ENCODE data around the gene CCL2.

Gene CCL2

DNA sequence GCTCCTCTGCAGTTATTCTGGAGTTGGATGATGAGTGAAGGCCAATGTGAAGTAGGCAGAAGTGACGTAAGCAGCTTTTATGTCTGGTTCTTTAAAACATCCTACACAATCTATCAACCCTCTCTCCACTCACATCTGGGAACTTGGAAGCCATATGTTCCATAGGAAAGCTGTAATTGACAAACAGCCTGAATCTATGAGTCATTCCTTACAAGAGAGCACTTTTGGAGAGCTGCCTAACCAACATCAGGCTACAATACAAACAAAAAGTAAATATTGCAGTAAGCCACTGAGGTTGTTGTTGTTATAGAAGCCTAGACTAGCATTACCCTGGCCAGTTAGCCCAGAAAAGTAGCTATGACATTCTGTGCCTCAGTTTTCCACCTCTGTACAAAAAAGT is 20.8 kb downstream of the CCL2 start:
- no peak for DNase-seq

DNA sequence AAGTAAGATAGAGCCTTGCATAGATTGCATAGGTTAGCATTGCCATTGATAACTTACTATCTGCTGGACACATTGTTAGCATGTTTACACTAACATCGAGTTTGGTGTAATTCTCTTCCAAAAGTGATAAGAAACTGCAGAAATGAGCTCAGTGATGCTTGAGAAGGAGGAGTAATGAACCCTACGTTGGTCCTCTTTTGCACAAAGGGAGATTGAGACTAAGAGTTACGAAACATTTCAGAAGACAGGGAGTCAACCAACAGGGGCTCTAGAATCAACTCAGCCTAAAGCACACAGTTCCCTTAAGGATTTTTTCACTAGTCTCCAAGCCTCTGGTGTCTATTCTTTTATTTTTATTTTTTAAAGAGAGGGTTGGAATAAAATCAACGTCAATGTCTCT is 21.7 kb downstream of the CCL2 start:
- no peak for DNase-seq

DNA sequence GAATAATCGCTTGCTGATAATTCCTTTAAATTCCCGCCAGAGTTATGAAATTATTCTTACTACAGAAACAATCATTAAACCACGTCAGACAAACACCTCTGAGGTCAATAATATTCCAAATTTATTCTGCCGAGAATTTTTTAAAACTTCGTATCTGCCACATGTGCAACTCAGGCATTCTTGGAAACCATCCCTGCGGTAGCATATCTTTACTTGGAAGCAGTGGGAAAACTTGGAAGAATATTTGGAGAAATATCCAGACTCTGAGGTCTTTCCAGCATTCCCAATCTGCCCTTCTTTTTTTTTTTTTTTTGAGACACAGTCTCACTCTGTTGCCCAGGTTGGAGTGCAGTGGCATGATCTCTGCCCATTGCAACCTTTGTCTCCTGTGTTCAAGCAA is 28.5 kb downstream of the CCL2 start:
- DNase-seq, result no peak

DNA sequence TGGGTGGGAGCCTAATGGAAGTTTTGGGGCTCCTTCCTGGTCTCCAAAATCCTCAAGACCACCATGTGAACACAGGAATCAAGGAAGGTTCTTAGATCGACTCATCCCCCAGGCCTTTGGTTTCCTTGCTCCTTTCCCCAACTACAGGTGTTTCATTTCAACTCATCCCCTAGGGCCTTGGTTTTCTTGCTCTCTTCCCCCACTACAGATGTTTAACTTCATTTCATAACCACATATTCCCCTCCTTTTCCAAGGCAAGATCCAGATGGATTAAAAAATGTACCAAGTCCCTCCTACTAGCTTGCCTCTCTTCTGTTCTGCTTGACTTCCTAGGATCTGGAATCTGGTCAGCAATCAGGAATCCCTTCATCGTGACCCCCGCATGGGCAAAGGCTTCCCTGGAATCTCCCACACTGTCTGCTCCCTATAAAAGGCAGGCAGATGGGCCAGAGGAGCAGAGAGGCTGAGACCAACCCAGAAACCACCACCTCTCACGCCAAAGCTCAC is 30.3 kb downstream of the CCL2 start, which contains the start of gene CCL11:
Gene CCL11 (plus strand): TSS at position 457 of the 507 bp plus-strand sequence. CDS start 67 bp downstream, outside the sequence.
- DNase-seq, result no peak

DNA sequence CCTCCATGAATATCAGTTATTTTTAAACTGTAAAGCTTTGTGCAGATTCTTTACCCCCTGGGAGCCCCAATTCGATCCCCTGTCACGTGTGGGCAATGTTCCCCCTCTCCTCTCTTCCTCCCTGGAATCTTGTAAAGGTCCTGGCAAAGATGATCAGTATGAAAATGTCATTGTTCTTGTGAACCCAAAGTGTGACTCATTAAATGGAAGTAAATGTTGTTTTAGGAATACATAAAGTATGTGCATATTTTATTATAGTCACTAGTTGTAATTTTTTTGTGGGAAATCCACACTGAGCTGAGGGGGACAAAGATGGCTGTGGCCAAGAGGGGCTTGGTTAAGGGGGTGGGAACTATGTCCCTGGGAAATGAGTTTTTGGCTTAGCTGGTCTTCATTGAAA is 32.8 kb downstream of the CCL2 start:
- no peak for DNase-seq

DNA sequence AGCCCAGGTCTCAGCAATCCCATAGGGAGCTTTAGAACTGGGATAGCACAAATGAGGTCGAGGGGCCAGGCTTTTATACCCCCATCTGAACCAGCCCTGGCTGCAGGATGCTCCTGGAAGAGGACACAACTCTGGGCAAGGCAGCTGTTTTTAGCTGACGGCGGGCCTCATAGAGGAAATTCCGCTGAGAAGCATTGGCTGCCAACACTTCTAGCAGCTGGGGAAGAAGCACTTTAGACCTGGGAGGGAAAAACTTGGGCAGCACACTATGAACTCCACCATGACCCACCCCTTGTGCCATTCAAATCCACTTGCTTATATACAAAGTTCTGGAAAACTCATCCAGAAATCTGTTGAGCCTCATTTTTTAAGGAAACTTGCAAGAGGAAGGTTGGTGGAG is 35.5 kb downstream of the CCL2 start:
- no peak for DNase-seq

DNA sequence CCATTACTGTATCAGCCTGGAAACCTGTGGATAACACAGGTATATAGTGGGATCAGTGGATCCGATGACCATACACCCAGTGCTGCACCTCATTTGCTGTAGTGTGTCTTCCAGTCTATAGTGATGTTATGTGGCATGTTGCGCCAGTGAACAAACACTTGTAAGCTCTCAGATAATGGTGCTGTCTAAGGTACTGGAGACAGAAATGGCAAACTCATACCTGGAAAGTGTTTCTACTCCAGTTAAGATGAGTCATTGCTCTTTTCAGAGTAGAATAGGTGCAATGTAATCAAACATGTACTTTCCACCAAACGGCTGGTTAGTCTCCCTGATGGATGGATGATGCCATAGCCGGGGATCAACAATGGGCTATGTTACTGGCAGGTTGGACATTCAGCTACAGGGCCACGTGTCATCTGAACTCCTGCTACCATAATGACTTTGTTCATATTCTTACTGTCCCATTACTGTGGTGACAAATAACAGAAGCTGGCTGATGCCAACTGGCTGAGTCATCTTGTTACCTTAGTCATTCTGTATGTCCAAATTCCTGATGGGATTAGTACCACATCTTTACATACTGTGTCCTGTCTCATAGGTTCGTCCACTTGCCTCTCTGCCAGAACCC is 36.8 kb downstream of the CCL2 start:
- no peak for DNase-seq

DNA sequence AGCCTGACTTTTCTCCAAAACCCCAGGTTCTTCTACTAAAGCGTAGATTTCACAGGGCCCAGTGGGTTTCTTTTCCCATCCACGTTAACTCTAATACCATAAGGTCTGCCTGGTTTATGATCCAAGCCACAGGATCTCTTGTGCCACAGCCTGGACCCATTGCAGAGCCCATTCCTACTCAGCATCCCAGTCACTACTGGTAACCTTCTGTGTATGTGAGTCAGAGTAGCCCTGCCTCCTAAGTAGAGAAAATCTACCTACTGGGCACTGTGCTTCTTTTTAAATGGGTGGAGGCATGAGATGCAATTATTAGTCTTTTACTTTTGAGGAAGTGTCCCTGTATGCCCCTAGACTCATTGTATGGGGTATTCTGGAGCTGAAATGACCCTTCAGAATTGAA is 43.9 kb downstream of the CCL2 start:
- no peak for DNase-seq

DNA sequence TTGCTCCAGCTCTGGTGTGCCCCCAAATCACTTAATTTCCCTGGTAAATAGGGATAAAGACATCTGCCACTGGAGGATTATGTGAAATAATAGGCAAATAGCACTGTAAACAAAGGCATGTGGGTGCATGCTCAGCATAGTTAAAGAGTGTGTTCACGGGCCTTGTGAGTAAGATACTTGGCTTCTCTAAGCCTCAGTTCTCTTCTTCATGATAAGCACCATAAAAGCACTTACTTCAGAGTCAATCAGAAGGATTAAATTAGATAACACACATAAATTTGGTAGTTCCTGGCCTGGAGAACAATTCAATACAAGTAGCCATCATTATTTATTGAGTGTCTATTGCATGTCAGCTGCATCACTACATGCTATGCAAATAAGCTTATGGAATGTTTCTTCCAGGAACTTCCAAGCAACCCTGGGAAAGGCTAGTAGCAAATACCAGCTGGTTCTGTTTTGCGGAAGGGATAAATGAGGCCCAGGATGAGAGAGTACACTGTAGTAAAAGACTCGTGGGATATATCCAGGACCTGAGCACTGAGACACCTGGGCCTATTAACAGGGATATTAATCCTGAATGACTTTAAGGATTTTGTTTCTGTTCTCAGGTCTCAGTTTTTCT is 45.0 kb downstream of the CCL2 start:
- no peak for DNase-seq

DNA sequence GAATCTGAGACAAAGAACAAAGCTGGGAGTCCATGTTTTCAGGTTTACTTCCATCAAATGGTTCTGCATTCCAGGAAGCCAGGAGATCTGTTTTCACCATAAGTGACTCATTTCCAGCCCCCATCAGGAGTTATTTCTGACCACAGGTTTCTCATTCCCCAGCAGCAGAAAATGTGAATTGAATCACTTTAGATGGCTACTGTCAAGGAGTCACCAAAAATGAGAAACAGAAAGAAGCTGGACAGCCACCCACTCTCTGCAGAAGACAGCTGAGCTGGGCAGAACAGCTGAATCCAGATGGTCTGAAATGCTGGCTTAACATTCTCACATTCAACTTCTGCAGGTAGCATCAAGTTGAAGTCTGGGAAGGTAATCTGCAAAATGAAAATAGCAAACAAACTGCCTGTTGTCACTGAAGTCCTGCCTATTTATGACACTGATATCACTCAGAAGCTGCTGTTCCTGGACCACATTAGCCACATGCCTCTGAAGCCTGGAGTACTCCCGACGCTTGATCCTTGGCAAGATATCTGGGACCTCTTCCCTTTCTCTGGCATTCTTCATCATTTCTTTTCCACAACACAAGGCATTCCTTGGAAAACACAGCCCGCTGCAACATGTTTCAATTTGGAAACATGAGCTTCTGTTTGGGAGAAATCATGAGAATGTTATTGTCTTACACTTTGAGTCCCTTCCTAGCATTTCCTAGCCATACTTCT is 45.7 kb downstream of the CCL2 start:
- no peak for DNase-seq

DNA sequence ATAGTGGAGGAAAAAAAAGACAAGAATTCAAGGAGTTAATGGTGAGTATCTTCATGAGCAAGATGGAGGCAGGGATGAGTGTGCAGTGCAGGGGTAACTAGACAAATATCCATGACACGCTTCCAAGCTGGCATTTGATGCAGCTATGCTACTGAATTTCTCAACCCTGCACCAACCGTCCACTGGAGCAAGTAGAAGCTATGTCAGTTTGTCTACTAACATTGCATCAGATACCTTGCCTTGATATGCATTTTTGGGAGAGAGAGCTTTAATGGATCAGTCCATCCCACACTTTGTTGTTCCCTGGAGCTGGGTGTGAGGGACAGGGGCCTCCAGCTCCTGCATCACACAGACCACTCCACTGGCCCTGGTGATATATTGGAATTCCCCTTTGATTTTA is 46.9 kb downstream of the CCL2 start:
- DNase-seq, result no peak

DNA sequence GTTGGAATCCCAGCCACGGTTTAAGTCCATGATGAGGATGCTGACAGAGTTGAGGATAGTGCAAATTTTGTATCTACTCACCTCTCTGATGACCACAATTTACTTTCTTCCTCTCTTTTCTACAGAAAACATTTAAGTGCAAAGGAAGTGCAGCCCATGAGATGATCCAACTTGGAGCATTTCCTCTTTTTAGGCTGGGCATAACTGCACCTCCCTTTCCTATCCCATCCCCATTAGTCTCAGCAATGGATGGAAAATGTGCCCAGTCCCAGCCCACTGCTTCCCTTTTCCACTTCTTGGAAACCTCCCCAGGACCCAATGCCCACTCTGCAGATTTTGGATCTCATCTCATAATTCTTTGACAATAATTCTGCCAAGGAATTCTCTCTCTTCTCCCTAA is 47.6 kb downstream of the CCL2 start:
- DNase-seq, result no peak

DNA sequence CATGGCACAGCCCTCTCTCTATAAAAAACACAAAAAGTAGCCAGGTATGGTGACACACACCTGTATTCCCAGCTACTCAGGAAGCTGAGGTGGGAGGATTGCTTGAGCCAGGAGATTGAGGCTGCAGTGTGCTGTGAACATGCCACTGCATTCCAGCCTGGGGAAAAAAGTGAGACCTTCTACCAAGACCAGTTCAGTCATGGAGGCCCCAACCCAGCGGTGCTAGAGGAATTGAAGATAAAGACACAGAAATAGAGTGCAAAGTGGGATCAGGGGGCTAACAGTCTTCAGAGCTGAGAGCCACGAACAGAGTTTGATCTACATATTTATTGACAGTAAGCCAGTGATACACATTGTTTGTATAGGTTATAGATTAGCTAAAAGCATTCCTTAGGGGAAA is 48.5 kb downstream of the CCL2 start:
- no peak for DNase-seq

DNA sequence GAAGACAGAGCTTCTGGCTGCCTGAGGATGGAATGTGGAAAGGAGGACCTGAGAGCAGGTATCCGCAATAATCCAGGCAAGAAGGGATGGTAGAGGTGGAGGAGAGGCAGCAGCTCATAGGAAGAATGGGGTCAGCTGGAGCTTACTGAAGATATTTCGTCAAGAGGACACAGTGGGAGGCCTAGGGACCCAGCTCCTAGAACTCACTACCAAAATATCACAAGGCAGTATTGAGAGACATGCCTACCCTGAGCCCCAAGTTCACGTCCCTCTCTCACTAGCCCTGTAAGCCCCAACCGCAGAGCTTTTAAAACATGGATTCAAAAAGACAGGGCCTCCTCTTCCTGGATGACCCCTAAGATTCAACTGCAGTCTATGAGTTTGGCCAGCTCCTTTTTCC is 50.0 kb downstream of the CCL2 start:
- no peak for DNase-seq

DNA sequence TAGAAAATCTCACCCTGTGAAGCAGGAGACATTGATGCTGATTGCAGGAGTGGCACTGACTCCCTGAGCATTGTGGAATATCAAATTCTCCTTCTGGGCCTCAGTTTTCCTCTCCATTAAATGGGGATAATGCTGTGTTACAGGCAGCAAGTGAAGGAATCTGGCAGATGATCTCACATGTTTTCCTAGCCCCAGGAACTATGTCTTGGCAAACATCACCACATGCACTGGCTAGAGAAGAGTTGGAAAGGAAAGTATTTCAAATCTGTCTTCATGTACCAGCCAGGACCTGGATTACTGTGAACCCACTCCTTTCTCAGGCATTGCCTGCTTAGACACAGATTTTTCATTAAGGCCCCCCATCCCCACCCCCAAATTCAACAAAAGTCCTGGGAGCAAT is 50.5 kb downstream of the CCL2 start:
- DNase-seq, result no peak

DNA sequence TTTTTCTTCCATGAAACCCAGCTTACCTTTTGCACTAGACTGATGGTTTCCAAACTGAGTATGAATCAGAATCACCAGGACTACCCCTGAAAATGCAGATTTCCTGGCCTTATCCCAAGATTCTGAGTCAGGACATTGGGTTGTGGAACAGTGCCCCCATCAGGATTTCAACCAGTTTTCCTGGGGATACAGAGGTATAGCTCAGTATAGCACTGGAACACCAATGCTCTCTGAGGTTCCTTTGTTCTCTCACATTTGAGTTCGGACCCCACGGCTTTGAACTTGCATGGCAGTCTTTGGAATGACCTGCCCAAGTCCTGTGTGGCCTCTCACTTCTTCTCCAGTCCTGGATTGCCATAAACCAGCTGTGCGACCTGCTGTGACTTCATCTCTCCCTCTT is 51.4 kb downstream of the CCL2 start:
- no peak for DNase-seq
